Kidney epithelial cell (primary cell): ENCODE data around the gene NXN. TPM values are rescaled to one million over a fixed set of nuclear protein-coding genes. Genes with fewer than 3 reads are reported as not detected.
"Not testable (repeated sequence)": the region's sequence is repeated elsewhere in the genome, so short reads cannot be mapped to it uniquely, and the experiment has no call there.

Experiments used
- DNase-seq: peaks from one replicate; pipeline ENCODE4 v3.0.0-alpha.2; 2010; ENCODE audit warnings: low read depth
- H3K27me3 ChIP-seq: 2 replicates; pipeline ENCODE4 v1.6.0; 2011; ENCODE audit warnings: low read length; ENCODE audit not compliant: control insufficient read depth, insufficient read depth
- H3K36me3 ChIP-seq: 2 replicates; pipeline ENCODE4 v1.5.1; 2011; ENCODE audit warnings: low read length; ENCODE audit not compliant: control insufficient read depth, insufficient read depth
- H3K4me3 ChIP-seq: 2 replicates; pipeline ENCODE4 v1.5.1; 2011; ENCODE audit warnings: low read depth, mild to moderate bottlenecking, control low read depth, low read length
- CTCF ChIP-seq: IDR thresholded peaks from 2 replicates; pipeline ENCODE4 v1.5.1; 2011; ENCODE audit warnings: mild to moderate bottlenecking, moderate library complexity, low read length, control low read depth, inconsistent platforms; ENCODE audit not compliant: insufficient read depth, poor library complexity, severe bottlenecking
- total RNA-seq: library from RNA; depleted of rRNA; stranded (reverse); fragments of >200 nt; gene quantifications from 2 replicates; pipeline ENCODE4 v1.2.3, GENCODE V29; 2015

NXN gene
- total RNA-seq, 1 donor from 2014 or later: 34.3 TPM

- no peak overlapping the region for H3K4me3 ChIP-seq
- DNase-seq: no peak
- no peak for TF ChIP-seq CTCF
- no peaks in the 10 kb centered on the region for H3K27me3 ChIP-seq
- H3K36me3 ChIP-seq: no peaks in the 10 kb centered on the region
Observed at GRCh38 chr17:880443-881269, 98.9 kb downstream of the NXN start.

- Histone ChIP-seq H3K36me3 (no peaks in the 10 kb centered on the region), H3K27me3 (no peaks in the 10 kb centered on the region), H3K4me3 (no peak overlapping the region)
- peak; percentile 68 for TF ChIP-seq CTCF
- peak; percentile 70 for DNase-seq
Observed at GRCh38 chr17:879546-880442, 99.8 kb downstream of the NXN start.

- Histone ChIP-seq H3K27me3 (no peaks in the 10 kb centered on the region), H3K36me3 (no peaks in the 10 kb centered on the region), H3K4me3 (no peak overlapping the region)
- no peak for TF ChIP-seq CTCF
- no peak for DNase-seq
Observed at GRCh38 chr17:877630-878029, 101.9 kb downstream of the NXN start.

GRCh38 chr17:876272-876671 is 103.3 kb downstream of the NXN start:
- Histone ChIP-seq H3K4me3 (no peak overlapping the region), H3K27me3 (no peaks in the 10 kb centered on the region), H3K36me3 (no peaks in the 10 kb centered on the region)
- TF ChIP-seq CTCF: no peak
- no peak for DNase-seq

GRCh38 chr17:874590-874989 is 105.0 kb downstream of the NXN start:
- DNase-seq: not testable (repeated sequence)

GRCh38 chr17:872855-873254 is 106.7 kb downstream of the NXN start:
- Histone ChIP-seq H3K36me3 (no peaks in the 10 kb centered on the region), H3K4me3 (no peak overlapping the region), H3K27me3 (no peaks in the 10 kb centered on the region)
- no peak for DNase-seq
- TF ChIP-seq CTCF: no peak

More at GRCh38 chr17:874590-874989, 105.0 kb downstream of the NXN start:
- not testable (repeated sequence) for H3K4me3 ChIP-seq, H3K36me3 ChIP-seq, H3K27me3 ChIP-seq
